Skin of body (tissue), 2 donors: ENCODE measurements around the gene NMB. TPM values are rescaled to one million over a fixed set of nuclear protein-coding genes. Genes with fewer than 3 reads are reported as not detected.
"Not testable (repeated sequence)": the region's sequence is repeated elsewhere in the genome, so short reads cannot be mapped to it uniquely, and the experiment has no call there.

Source experiments
- DNase-seq: peaks from one replicate; lab custom pipeline; 2025; lab: John Stamatoyannopoulos, UW
- total RNA-seq: library from RNA; depleted of rRNA; stranded (reverse); fragments of >200 nt; gene quantifications from one replicate; pipeline ENCODE4 v1.2.3, GENCODE V29; 2014

NMB gene
- total RNA-seq, 1 donor from 2014 or later, result 1.2 TPM

GRCh38 chr15:84656972-84657371, 1.0 kb downstream of the NMB start:
- no peak for DNase-seq

GRCh38 chr15:84654689-84655453, 3.1 kb downstream of the NMB start:
- peak; percentile 78 for DNase-seq

- DNase-seq, result peak; percentile 95
Observed at GRCh38 chr15:84653910-84654688, 3.9 kb downstream of the NMB start, which contains the start of gene WDR73. TSS of gene WDR73 (minus strand) at chr15:84654283. CDS start at chr15:84654274, 9 bp downstream.

- DNase-seq, result no peak
Observed at GRCh38 chr15:84653584-84653909, 4.5 kb downstream of the NMB start.

- no peak for DNase-seq
Observed at GRCh38 chr15:84649706-84650105, 8.3 kb downstream of the NMB start.

- DNase-seq, result no peak
Observed at GRCh38 chr15:84648539-84648938, 9.5 kb downstream of the NMB start.

- no peak for DNase-seq
Observed at GRCh38 chr15:84647726-84648125, 10.3 kb downstream of the NMB start.

- DNase-seq, result no peak
Observed at GRCh38 chr15:84645997-84646396, 12.0 kb downstream of the NMB start.

GRCh38 chr15:84645496-84645895, 12.5 kb downstream of the NMB start:
- DNase-seq, result no peak

GRCh38 chr15:84643838-84644237, 14.2 kb downstream of the NMB start:
- DNase-seq, result no peak

GRCh38 chr15:84642640-84643039, 15.4 kb downstream of the NMB start:
- DNase-seq, result not testable (repeated sequence)

GRCh38 chr15:84641871-84642270, 16.1 kb downstream of the NMB start:
- not testable (repeated sequence) for DNase-seq

- DNase-seq, result no peak
Observed at GRCh38 chr15:84638103-84638502, 19.9 kb downstream of the NMB start.

- DNase-seq, result no peak
Observed at GRCh38 chr15:84634228-84634837, 23.7 kb downstream of the NMB start.

GRCh38 chr15:84633311-84634227, 24.4 kb downstream of the NMB start:
- peak; percentile 59 for DNase-seq

- DNase-seq, result peak; percentile 54
Observed at GRCh38 chr15:84631706-84632272, 26.2 kb downstream of the NMB start.

- no peak for DNase-seq
Observed at GRCh38 chr15:84629033-84629432, 29.0 kb downstream of the NMB start.

- no peak for DNase-seq
Observed at GRCh38 chr15:84625123-84625522, 32.9 kb downstream of the NMB start.

GRCh38 chr15:84624359-84624758, 33.6 kb downstream of the NMB start:
- DNase-seq, result no peak

GRCh38 chr15:84621358-84621979, 36.5 kb downstream of the NMB start:
- no peak for DNase-seq
